Measurements from ENCODE around the gene ABHD12.
"Not testable (repeated sequence)": the region's sequence is repeated elsewhere in the genome, so short reads cannot be mapped to it uniquely, and the experiment has no call there.

Gene ABHD12

DNA sequence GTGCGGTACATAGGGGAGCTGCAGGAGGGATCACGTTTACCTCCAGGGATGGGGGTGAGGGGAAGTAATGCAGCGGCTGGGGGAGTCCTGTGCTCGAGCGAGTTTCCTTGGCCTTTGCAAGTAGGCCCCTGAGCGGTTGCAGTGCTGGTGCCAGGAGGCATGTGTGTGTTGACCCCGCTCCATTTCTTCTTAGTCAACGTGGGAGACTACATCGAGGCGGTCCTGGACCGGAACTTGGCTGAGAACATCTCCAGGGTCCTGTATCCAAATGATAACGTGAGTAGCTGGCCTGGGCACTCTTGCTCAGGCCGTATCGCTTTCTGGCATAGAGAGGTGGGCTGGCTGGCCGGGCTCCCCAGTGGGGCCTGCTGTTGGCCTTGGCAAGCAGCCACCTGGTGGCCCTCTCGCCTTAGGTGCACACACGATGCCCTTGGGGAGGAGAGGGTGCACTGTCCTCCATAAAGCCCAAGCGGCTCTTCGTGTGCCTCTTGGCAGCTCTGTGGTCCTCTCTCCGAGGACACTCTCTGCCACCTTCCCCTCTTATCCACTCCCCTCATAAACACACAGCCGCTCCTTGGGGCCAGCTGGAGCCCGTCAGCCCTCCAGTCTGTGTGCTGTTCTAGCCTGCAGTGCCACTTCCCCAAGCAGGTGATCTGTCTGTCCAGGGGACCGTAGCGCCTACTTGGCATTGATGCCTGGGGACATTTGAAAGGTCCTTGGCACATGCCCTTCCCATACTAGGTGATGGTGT lies 113.4 kb downstream of the ABHD12 start:
- DNase-seq (ENCODE audit: low spot score): no peak

DNA sequence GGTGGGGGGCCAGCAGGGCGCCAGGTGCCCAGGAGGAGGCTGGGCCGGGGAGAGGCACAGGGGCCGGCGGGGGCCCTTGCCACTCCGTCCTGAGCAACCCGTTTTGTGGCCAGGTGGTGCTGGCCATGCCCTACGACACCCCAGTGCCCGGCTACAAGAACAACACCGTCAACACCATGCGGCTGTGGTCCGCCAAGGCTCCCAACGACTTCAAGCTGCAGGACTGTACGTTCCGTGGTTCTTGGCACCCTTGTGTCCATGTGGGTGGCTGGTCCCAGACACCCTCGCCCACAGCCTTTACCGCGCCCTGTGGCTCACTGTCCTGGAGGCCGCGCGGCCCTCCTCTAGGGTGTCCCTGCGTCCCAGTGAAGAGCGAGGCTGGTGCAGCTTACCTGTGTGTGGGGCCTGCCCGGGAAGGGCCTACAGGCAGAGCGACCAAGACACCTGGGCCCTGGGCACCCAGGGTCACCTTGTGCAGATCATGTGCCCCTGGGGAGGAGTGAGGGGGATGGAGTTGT lies 114.0 kb downstream of the ABHD12 start:
- no peak for DNase-seq (ENCODE audit: low spot score)

DNA sequence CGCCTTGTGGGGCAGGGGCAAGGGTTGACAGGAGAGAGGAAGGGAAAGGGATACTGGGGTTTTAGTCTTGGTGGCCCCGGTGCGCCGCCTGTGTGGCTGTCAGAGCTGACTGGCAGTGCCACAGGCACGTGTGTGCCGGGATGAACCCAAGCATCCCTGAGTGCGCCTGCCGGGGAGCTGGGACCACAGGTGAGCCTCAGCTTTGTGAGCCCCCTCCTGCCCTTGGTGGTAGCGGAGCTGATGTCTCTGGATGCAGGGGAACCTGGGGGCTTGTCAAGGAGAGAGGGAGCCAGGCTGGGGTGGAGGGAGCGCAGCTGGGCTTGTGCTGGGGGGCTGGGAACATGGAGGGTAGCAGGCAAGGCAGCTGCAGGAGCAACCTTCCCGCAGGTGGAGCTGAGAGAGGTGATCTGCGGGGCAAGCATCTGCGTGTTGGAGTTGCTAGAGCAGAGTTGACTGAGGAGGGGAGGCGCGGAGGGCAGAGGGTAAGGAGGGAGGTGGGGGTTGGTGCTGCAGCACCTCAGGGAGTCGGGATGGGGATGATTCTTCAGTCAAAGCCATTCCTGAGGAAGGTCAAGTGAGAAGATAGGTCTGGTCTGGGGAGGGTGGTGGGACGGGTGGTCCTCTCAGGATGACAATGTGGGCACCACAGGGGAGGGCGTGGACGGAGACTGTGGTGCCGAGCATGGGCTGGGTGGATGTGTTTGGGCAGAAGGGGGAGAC lies 114.7 kb downstream of the ABHD12 start:
- DNase-seq (ENCODE audit: low spot score): no peak

DNA sequence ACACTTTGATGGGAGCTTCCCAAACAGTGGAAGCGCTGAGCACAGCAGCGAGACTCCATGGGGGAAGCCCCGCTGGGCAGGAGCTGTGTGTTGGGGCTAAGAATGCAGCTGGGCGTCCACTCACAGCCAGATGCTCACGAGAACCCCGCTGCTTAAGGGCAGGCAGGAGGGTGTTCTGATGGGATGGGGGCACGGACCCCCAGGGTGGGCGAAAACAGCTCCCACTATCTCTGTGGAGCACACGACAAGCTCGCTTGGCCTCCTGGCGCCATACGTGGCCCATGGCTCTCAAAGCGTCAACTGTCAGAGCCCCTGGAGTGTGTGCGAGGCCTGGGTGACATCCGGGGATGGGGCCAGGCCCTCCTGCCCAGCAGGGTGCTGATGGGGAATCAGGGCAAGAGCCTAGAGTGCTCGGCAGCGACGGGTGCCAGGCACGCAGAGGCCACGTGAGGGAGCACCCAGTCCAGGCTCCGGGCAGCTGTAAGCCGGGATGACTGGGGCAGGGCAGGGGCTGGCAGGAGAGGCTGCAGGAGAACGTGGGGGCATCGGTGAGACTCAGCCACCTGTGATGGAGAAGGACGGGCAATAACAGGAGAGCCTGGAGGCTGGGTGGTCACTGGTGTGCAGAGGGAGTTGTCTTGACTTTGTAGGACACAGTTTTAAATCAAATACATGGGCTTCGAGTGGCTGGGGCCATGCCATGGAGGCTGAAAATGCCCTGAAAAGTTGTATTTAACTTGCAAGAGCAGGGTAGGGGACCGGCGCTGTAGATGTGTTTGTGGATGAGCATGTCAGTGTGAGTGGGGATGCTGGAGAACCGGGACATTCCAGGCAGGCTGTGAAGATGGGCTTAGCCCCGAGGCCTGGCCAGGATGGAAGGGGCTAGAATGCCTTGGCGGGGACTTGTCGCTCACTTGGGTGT lies 115.5 kb downstream of the ABHD12 start:
- no peak for DNase-seq (ENCODE audit: low spot score)

DNA sequence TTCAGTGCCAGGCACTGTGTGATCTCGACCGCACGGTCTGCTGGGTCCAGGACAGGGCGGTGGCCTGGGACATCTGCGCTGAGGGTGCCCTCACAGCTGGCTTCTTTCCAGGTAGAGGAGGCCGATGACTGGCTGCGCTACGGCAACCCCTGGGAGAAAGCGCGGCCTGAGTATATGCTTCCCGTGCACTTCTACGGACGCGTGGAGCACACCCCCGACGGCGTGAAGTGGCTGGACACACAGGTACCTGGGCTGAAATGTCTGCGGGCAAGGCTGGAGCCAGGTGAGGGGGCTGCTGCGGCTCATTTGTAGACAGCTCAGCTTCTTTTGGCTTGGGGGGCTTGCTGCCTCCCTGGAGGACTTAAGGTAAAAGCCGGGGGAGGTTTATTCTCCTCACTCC lies 116.2 kb downstream of the ABHD12 start:
- no peak for DNase-seq (ENCODE audit: low spot score)

DNA sequence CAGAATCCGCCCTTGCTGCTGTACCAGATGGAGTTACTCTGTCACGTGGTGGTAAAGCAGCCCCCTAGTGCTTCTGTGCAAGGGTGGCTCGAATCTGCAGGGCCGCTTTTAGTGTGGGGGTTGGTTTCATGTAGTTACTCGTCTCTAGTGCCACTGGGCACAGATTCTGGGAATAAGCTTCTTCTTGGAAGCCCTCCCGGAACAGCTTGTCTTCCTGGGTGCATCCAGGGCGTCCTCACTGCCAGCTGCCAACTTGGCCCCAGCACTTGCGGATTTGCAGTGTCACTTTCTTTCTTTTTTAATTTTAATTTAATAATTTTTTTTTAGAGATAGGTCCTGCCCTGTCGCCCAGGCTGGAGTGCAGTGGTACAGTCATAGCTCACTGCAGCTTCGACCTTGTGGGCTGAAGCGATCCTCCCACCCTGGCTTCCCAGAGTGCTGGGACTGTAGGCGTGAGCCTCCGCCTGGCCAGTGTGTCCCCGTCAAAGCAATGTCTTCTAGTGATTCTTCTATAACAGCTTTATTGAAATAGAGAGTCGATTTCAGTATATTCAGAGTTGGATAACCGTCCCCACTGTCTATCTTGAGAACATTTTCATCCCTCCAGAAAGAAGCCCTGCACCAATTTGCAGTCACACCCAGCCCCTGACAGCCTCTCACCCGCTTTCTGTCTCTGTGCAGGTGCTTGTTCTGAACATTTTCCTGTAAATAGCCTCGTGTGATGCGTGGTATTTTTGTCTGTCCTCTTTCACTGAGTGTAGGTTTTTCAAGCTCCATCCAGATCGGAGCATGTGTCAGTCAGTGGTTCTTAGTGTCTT lies 116.9 kb downstream of the ABHD12 start:
- DNase-seq (ENCODE audit: low spot score): no peak

DNA sequence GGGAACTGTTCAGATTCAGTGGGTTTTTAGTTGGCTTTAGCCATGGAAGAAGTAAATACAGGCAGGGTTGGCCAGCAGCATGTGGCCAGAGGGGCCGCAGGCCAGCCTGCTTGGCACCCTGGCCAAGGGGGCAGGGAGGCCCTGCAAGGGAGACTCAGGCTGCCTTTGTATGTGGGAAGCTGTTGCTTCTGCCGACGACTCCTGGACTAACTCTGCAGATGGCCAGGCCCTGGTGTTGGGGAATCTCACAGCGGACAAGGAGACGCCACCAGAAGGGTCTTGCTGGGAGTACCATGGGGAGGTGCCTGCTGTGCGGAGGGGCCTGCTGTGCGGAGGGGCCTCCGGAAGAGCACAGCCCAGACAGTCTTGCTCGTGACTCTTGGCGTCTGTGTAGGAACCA lies 117.6 kb downstream of the ABHD12 start:
- no peak for DNase-seq (ENCODE audit: low spot score)

DNA sequence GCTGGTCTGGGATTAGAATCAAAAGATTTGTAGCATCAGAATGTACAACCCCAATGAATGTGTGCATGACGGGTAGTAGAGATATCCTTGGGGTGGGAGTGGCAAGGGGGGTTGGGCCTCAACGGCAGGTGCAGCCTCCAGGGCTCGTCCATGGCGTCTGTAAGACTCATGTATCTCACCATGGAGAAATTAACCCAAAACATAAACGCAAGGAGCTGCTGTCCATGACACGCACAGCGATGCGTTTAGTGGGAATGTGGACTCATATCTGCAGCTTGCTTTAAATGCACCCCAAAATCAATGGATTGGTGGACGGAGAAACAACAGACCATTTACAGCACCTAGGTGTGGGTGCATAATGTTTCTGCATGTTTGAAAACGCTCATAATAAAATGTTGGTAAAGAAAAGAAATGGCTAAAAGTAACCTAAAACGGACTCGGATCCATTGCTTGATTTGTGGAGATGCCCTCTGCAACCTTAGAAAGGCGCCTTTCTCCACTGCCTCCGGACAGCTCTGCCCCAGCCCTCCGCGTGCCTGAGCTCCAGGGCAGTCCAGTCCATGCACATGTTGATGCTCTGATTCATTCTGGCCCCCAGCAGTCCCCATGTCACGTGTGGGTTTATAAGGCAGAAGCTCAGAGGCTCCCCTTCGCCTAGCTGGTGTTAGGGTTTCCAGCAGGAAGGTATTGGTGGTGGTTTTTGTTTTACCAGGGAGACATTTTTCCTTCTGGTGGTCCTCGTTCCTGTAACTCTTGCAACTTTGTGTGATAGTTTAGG lies 118.2 kb downstream of the ABHD12 start:
- DNase-seq (ENCODE audit: low spot score): no peak

DNA sequence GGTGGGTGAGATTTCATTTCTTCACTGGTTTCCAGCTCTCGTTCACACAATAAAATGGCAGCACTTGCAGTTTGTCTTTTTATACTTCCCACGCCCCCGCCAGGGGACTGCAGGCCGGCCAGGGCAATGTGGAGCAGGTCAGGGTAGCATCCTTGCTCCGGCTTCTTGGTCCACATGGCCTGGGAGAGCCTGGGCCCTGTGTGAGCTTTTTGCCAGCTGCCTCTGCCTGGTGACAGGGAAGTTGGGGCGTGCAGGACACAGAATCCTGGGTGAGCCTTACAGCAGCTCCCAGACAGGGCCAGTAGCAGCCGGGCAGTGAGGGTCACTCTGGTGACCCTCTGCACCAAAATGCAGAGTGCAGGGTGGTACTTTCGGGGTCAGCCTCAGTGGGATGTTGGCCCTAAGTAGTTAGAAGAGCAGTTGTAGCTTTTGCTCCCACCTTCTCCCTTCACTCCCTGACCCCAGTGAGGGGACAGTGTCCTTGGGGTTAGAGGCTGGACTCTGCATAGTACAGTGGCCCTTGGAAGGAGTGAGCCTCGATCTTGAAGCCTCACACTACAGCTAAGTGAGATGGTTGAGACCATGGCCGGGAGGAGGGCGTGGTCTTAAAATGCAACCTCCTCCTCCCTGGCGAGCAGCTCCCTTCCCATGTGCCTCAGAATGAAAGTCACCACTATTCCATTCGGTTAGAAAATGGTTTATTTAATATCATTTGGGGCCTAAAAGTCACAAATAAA lies 119.0 kb downstream of the ABHD12 start:
- no peak for DNase-seq (ENCODE audit: low spot score)

DNA sequence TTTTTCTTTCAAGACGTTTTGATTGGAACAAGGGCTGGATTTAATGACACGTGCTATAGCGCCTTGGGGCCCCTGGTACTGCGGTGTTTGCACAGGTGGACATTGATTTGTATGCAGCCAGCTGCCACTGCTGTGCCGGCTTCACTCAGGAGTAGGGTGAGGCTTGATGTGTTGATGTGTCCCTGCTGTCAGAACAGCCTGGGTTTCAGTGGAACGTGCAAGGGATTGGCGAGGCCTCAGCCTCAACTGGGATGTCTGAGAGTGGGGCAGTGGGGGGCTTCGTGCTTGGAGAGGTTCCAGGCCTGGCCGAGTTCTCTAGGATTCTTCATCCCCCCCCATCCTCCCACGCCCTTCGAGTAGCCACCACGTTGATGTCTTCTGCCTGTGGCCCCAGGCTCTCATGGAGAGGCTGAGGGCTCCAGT lies 119.8 kb downstream of the ABHD12 start:
- DNase-seq (ENCODE audit: low spot score): no peak

DNA sequence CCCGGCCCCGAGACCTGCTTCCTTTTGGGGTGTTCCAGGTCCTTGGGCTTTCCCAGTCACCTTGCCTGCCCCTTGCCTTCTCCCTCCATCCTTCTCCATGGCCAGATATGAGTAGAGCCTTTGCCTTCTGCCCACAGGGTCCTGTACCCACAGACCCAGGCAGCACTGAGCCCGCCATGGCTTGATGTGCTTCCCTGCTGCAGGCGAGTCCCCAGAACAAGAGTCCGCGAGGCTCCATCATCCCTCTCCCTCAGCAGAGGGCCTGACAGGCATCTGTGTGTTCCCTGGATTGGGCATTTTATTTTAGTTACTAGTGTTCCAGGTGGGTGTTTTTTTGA lies 120.8 kb downstream of the ABHD12 start:
- DNase-seq (ENCODE audit: low spot score): no peak

DNA sequence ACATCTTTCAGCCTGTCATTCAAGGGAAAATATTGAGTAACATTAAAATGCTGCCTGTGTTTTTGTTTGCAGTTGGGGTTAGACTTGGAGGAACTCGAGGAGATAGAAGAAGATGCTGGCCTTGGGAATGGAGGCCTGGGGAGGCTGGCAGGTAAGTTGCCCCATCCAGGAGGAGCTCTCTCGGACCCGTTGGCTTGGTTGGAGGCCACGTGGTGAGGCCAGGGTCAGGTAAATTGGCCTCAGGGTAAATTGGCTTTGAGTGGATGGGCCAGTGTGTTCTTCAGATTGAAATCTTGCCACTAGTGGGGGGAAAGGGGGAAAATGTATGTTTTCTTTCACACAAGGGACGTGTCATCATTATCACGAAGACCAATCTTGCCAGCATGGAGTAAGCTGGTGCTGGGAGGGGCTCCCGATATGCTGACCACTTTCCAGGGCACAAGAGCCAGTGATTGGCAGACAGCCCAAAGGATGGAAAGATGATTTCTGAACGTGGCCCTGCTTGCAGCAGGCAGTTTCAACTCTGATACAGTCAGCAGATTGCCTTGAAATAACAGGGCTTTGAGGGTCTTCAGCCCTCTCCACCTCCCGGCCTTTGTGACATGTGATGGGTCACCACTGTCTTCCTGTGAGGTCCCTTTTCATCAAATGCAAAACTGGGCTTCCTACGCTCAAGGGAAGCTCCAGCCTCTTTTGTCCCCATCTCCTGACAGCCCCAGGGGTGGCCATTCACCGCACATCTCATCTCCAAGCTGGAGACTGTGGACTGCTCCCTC lies 121.4 kb downstream of the ABHD12 start:
- DNase-seq (ENCODE audit: low spot score): no peak

DNA sequence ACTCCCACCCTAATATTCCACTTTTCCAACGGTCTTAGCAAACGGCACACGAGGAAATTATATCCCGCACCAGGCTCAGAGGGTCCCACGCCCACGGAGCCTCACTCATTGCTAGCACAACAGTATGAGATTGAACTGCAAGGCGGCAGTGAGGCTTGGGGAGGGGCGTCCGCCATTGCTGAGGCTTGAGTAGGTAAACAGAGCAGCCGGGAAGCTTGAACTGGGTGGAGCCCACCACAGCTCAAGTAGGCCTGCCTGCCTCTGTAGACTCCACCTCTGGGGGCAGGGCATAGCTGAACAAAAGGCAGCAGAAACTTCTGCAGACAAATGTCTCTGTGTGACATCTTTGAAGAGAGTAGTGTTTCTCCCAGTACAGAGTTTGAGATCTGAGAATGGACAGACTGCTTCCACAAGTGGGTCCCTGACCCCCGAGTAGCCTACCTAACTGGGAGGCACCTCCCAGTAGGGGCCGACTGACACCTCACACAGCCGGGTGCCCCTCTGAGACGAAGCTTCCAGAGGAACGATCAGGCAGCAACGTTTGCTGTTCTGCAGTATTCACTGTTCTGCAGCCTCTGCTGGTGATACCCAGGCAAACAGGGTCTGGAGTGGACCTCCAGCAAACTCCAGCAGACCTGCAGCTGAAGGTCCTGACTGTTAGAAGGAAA lies 129.7 kb downstream of the ABHD12 start:
- DNase-seq (ENCODE audit: low spot score): not testable (repeated sequence)

DNA sequence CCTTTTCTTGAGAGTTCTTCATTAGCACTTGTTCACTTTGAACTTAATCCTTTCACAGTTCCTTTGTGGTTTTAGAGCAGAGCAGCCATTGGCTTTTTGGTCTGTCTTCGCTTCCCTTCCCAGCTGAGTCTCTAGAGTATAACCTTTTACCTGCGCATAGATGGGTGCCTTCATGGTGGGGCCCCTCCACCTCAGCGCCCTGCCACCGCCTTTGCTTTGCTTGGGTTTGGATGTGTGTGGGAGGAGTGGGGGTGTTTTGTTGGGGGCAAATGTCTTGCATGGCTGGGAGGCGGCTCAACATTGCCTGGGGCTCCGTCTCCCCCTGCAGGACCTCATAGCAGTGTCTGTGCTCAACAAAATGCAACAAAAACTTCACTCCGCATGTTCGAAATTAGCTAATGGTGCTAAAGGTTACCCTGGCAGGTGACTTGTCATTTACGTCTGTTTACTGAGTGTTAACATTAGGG lies 130.8 kb downstream of the ABHD12 start:
- DNase-seq (ENCODE audit: low spot score): no peak

DNA sequence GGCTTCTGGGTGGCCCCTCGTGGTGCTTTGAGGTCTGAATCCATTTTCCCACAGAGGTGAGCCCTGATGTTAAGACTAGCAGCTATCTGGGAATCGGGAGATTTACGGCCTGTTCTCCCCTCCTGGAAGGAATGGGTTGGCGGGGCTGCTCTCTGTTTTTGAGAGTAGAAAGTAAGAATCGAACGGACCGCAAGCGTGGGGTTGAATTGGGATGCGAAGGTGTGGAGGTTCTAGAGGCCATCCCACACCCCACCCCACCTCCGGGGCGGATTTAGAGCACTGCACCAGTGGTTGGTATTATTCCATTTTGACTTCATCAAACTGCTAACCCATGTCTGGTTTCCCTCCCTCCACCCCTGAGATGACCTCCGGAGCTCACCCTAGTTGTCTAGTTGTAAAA lies 131.3 kb downstream of the ABHD12 start:
- no peak for DNase-seq (ENCODE audit: low spot score)

DNA sequence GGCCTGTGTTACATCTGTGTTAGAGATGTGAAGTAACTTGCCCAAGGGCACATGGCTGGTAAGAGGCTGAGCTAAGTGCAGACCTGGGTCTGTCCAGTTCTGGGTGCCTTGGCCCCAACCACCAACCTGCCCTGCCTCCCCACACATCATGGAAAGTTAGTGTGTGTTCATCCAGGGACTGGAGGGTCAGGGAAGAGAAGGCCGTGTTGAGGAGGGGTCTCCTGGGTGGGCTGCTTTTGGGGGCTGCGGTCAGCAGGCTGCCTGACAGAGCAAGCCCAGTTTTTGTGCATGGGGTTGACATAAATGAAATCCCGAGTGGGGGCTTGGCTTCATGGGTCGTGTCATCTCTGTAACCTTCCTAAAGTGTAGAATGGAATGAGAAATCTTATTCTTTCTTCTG lies 131.8 kb downstream of the ABHD12 start:
- DNase-seq (ENCODE audit: low spot score): no peak

DNA sequence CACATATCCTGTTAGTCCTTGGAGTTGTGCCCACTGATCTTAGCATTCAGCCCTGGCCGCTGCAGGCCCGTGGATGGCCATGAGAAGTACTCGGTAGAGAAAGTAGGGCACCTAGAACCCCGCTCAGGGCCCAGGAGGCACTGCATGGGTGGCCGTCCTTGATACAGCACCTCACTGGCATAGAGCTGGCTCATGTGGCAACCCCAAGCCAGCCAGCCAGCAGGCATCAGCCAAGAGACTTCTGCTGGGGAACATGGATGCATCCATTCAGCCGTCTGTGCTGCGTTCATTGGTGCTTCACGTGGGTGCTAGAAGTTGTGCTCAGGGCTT lies 132.2 kb downstream of the ABHD12 start:
- DNase-seq (ENCODE audit: low spot score): no peak

DNA sequence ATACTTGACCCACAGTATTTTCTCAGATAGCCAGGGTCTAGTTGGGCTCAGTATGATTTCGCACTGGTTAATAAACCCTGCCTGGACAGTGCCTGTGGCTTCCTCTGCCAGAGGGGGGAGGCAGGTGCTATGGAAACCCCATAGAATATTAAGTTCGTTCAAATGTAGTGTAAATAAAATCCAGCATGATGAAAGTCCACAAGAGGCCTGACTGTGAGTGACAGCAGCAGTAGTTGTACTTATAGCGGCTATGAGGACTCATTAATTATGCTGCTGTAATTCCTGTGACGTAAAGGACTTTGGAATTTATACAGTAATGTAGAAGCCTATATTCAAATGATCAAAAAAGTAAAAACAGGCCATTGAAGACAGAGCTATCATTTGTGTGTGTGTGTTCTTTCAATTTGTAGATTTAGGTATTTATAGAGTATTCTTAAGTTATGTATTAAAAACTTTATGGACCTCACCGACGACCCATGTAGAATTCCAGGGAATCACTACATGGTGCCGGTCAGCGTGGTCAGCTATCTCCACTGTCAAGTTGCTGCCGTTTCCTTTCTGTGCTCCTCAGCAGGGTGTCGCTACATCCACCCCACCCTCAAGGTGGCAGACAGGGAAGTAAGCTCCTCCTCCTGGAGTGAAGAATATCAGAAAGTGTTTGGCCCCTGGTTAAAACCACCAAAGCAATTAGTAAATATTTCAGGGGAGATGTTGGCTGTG lies 132.7 kb downstream of the ABHD12 start:
- DNase-seq (ENCODE audit: low spot score): no peak

Data from kidney capillary endothelial cell (primary cell).